Measurements from ENCODE around the gene DNAJC4. TPM values are rescaled to one million over a fixed set of nuclear protein-coding genes. Genes with fewer than 3 reads are reported as not detected.

Gene DNAJC4
- total and polyA plus RNA-seq, 9 of the 15 experiments (the other 6 are each of a cell fraction or from before 2014, with no cell fraction given): 4.0 to 32.6 (median 19.9) TPM

DNA sequence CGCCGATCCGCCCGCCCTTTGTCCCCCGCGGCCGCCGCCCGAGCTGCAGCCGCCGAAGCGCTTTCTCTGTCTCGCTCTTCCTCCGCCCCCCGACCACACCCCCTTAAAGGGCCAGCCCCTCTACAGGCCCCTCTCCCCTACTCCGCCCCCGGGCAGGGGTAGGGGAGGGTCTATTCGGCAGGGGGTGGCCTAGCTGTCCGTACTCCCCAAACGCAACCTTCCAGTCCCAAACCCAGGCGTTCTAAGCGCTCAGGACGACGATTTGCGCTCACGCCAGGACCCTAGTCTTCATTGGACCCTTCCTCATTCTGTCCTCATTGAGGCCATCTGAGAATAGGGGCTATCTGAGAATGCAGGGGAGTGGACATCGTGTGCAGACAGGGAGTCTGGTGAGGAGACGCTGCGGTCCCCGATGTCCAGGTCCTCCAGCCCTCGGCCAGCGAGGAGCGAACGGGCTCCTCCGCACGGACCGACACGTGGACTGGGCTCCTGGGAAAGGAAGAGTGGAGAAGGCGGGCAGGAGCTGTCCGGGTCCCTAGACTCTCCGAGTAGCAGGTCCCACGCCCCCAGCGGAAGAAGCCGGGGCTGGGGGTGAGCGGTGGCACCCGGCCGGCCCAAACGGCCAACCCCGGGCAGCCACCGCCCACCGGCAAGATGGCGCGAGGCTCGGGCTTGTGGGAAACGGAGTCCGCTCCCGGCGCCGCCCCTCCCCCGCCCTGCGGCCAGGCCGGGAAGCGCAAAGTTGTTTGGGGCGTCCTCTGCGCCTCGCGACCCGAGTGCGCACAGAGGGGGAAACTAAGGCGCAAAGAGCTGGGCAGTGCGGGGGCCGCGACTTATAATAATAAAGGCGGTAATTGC is 16.8 kb downstream of the DNAJC4 start, which contains the start of gene PPP1R14B (continued):
- TF ChIP-seq, protein P1, sequence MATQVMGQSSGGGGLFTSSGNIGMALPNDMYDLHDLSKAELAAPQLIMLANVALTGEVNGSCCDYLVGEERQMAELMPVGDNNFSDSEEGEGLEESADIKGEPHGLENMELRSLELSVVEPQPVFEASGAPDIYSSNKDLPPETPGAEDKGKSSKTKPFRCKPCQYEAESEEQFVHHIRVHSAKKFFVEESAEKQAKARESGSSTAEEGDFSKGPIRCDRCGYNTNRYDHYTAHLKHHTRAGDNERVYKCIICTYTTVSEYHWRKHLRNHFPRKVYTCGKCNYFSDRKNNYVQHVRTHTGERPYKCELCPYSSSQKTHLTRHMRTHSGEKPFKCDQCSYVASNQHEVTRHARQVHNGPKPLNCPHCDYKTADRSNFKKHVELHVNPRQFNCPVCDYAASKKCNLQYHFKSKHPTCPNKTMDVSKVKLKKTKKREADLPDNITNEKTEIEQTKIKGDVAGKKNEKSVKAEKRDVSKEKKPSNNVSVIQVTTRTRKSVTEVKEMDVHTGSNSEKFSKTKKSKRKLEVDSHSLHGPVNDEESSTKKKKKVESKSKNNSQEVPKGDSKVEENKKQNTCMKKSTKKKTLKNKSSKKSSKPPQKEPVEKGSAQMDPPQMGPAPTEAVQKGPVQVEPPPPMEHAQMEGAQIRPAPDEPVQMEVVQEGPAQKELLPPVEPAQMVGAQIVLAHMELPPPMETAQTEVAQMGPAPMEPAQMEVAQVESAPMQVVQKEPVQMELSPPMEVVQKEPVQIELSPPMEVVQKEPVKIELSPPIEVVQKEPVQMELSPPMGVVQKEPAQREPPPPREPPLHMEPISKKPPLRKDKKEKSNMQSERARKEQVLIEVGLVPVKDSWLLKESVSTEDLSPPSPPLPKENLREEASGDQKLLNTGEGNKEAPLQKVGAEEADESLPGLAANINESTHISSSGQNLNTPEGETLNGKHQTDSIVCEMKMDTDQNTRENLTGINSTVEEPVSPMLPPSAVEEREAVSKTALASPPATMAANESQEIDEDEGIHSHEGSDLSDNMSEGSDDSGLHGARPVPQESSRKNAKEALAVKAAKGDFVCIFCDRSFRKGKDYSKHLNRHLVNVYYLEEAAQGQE (IDR thresholded peaks at IDR 0.05; ENCODE audit: borderline replicate concordance): peak; percentile 31
- TF ChIP-seq, protein P1 (CRISPR knock-in tag; IDR thresholded peaks at IDR 0.05; ENCODE audit: low read depth): 0 out of 2 replicates have a peak, but pooled peaks have one; percentile 32
- TF ChIP-seq NR2C2 (CRISPR knock-in tag; IDR thresholded peaks at IDR 0.05) (no peak), NR2C2 (tag; IDR thresholded peaks at IDR 0.05) (peak; percentile 86), RBBP5 (IDR thresholded peaks at IDR 0.05; ENCODE audit: borderline replicate concordance, insufficient read depth, low read length, poor library complexity, severe bottlenecking) (no peak), TSC22D4 (tag; IDR thresholded peaks at IDR 0.05) (no peak), PHF21A (IDR thresholded peaks at IDR 0.05; ENCODE audit: borderline replicate concordance, low read depth) (no peak)
- TF ChIP-seq, protein P2, sequence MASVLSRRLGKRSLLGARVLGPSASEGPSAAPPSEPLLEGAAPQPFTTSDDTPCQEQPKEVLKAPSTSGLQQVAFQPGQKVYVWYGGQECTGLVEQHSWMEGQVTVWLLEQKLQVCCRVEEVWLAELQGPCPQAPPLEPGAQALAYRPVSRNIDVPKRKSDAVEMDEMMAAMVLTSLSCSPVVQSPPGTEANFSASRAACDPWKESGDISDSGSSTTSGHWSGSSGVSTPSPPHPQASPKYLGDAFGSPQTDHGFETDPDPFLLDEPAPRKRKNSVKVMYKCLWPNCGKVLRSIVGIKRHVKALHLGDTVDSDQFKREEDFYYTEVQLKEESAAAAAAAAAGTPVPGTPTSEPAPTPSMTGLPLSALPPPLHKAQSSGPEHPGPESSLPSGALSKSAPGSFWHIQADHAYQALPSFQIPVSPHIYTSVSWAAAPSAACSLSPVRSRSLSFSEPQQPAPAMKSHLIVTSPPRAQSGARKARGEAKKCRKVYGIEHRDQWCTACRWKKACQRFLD (CRISPR knock-in tag; IDR thresholded peaks at IDR 0.05): peak; percentile 76; the same call in 1 of the 2 replicates
- TF ChIP-seq, protein P3, sequence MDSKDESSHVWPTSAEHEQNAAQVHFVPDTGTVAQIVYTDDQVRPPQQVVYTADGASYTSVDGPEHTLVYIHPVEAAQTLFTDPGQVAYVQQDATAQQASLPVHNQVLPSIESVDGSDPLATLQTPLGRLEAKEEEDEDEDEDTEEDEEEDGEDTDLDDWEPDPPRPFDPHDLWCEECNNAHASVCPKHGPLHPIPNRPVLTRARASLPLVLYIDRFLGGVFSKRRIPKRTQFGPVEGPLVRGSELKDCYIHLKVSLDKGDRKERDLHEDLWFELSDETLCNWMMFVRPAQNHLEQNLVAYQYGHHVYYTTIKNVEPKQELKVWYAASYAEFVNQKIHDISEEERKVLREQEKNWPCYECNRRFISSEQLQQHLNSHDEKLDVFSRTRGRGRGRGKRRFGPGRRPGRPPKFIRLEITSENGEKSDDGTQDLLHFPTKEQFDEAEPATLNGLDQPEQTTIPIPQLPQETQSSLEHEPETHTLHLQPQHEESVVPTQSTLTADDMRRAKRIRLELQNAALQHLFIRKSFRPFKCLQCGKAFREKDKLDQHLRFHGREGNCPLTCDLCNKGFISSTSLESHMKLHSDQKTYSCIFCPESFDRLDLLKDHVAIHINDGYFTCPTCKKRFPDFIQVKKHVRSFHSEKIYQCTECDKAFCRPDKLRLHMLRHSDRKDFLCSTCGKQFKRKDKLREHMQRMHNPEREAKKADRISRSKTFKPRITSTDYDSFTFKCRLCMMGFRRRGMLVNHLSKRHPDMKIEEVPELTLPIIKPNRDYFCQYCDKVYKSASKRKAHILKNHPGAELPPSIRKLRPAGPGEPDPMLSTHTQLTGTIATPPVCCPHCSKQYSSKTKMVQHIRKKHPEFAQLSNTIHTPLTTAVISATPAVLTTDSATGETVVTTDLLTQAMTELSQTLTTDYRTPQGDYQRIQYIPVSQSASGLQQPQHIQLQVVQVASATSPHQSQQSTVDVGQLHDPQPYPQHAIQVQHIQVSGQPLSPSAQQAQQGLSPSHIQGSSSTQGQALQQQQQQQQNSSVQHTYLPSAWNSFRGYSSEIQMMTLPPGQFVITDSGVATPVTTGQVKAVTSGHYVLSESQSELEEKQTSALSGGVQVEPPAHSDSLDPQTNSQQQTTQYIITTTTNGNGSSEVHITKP (IDR thresholded peaks at IDR 0.05; ENCODE audit: partially characterized antibody): peak; percentile 75
- TF ChIP-seq, protein P4, sequence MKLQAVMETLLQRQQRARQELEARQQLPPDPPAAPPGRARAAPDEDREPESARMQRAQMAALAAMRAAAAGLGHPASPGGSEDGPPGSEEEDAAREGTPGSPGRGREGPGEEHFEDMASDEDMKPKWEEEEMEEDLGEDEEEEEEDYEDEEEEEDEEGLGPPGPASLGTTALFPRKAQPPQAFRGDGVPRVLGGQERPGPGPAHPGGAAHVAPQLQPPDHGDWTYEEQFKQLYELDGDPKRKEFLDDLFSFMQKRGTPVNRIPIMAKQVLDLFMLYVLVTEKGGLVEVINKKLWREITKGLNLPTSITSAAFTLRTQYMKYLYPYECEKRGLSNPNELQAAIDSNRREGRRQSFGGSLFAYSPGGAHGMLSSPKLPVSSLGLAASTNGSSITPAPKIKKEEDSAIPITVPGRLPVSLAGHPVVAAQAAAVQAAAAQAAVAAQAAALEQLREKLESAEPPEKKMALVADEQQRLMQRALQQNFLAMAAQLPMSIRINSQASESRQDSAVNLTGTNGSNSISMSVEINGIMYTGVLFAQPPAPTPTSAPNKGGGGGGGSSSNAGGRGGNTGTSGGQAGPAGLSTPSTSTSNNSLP (IDR thresholded peaks at IDR 0.05; ENCODE audit: borderline replicate concordance, low read depth, low read length): no peak
